Heart left ventricle (tissue), 13 donors: ENCODE measurements around the gene SUPT20H.

Experiments
- POLR2A ChIP-seq, 2 donors: fragments of 450-650 bp; IDR thresholded peaks; one replicate each; pipeline ENCODE4 v1.6.1; 2017; ENCODE audit warnings: antibody characterized with exemption in 2 of 2, mild to moderate bottlenecking in 2 of 2, moderate library complexity in 2 of 2
- TF ChIP-seq, protein P1 (sequence below), 12 donors: fragments of 200-600 bp; sonication (generic) in 4 of 12; IDR thresholded peaks; one replicate each; pipeline versions ENCODE4 v1.5.0 to v1.8.0; 2018 to 2022; ENCODE audit warnings: antibody characterized with exemption in 12 of 12, mild to moderate bottlenecking in 5 of 12
- donor health status: ischemic (EF 13 %, LVEDD 7.1; RV severe dilation, severe dysfunction).
- donor health status: DM: no; HTN: yes; CAD: no.
- donor health status: DM: no; HTN: no; CAD: no.
- donor health status: ischemic (EF 25% LVEDD 6.9; RV normal size, moderate dysfunction).
- donor health status: ischemic (EF 25% LVEDD 5.7; RV mildly dilated, moderate dysfunction).
- donor health status: ischemic (EF 35%, LVEDD 5.7; RV mildly dilated, moderate dysfunction).
- donor health status: nonischemic (EF 11% LVEDD 7.7; RV severe dilation, severe dysfunction).
- donor health status: DM: yes; HTN: yes; CAD: no.
- donor health status: PGD.
- donor health status: ischemic (EF 29% LVEDD 5.4; RV normal size, mild dysfunction).
- donor health status: nonischemic (EF 23%, LVEDD 6.1; RV moderate dilation, normal function).

DNA sequence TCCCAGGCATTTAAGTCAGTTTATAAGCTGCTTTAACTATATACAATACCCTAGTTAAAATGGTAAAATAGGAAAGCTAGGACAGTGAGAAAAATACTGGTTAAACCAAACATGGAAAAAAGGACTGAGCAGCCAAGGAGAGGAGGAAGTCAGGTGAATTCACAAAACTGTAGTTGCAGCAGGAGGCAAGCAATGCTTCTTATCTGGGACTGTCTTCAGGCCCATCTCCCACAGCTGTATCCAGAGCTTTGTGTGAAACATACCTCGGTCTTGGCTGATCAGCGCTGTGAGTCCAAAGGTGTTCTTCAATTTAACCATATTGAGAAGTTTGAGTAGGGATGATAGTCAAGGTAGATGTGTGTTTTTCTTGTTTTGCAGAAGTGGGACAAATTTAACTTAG, 15.7 kb upstream of the SUPT20H start:
- TF ChIP-seq, protein P1, sequence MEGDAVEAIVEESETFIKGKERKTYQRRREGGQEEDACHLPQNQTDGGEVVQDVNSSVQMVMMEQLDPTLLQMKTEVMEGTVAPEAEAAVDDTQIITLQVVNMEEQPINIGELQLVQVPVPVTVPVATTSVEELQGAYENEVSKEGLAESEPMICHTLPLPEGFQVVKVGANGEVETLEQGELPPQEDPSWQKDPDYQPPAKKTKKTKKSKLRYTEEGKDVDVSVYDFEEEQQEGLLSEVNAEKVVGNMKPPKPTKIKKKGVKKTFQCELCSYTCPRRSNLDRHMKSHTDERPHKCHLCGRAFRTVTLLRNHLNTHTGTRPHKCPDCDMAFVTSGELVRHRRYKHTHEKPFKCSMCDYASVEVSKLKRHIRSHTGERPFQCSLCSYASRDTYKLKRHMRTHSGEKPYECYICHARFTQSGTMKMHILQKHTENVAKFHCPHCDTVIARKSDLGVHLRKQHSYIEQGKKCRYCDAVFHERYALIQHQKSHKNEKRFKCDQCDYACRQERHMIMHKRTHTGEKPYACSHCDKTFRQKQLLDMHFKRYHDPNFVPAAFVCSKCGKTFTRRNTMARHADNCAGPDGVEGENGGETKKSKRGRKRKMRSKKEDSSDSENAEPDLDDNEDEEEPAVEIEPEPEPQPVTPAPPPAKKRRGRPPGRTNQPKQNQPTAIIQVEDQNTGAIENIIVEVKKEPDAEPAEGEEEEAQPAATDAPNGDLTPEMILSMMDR (IDR thresholded peaks at IDR 0.05), result no peak
- TF ChIP-seq POLR2A (IDR thresholded peaks at IDR 0.05), result no peak
